ENCODE results near the gene MRPL53. TPM values are rescaled to one million over a fixed set of nuclear protein-coding genes. Genes with fewer than 3 reads are reported as not detected.

Gene MRPL53
- total and polyA plus RNA-seq, 9 of the 15 experiments (the other 6 are each of a cell fraction or from before 2014, with no cell fraction given), result 11.5 to 87.9 (median 41.1) TPM

- H3K36me3 ChIP-seq (ENCODE audit: control insufficient read depth, insufficient read depth, low read length), result peaks cover 8% of the 10 kb centered on the region; the same call in 2 of the 3 replicates
- H4K20me1 ChIP-seq (replicated peaks; ENCODE audit: control insufficient read depth, insufficient read depth, low read length), result no peaks in the 10 kb centered on the region
- H3K9me3 ChIP-seq (replicated peaks; ENCODE audit: control insufficient read depth, insufficient read depth, low read depth, low read length), result no peaks in the 10 kb centered on the region
- no peak overlapping the region for H3K4me3 ChIP-seq
- POLR2A ChIA-PET, result no interaction called here
- H3K9ac ChIP-seq (ENCODE audit: insufficient read depth in 1 of 2, low read depth in 2 of 2, low read length in 2 of 2), result no peak overlapping the region
- no peaks in the 10 kb centered on the region for H3K27me3 ChIP-seq (ENCODE audit: control insufficient read depth in 2 of 2, insufficient read depth in 2 of 2, low read length in 2 of 2)
- no peak overlapping the region for H3K4me2 ChIP-seq (ENCODE audit: insufficient read depth, low read length)
- DNase-seq (ENCODE audit: extremely low read depth in 1 of 4, low spot score in 3 of 4), result no peak
- H3K27ac ChIP-seq (ENCODE audit: extremely low read depth, low read depth, low read length), result no peak overlapping the region
- intact Hi-C loops (cut with micrococcal nuclease), result no loop called here
- peaks cover 12% of the 10 kb centered on the region; the same call in 2 of the 3 replicates for H3K79me2 ChIP-seq (ENCODE audit: control insufficient read depth, insufficient read depth, low read length)
- no peaks in the 10 kb centered on the region for H3K9me1 ChIP-seq (ENCODE audit: control insufficient read depth, insufficient read depth, low read length)
- CTCF ChIA-PET (ENCODE audit: low intra/inter-chr PET ratio), result no interaction called here
- no peak overlapping the region for H2AFZ ChIP-seq (ENCODE audit: low read depth, low read length)
- in situ Hi-C loops (cut with MboI), result no loop called here
- FAIRE-seq, result no peak
- no TSS peak for BruUV-seq (replicated peaks)
- 96% methylated on average over 31 of the region's 41 CpGs for WGBS (ENCODE audit: insufficient coverage, low coverage, missing lambda C conversion rate)
- TF ChIP-seq ZBTB33 (CRISPR knock-in tag; IDR thresholded peaks at IDR 0.05) (peak; percentile 75; the same call in 1 of the 2 replicates), MCM2 (IDR thresholded peaks at IDR 0.05; ENCODE audit: low read depth) (no peak)
- ATAC-seq, result no peak
- peaks cover 11 to 46% of the 10 kb centered on the region in 2 experiments; a peak in 4 of 5 replicates for H3K4me1 ChIP-seq (replicated peaks in 1 of 2; ENCODE audit: control insufficient read depth in 2 of 2, insufficient read depth in 2 of 2, low read length in 2 of 2)
These were observed 26.2 kb upstream of the MRPL53 start for GRCh38 chr2:74498500-74499266.
